ENCODE measurements around the gene KLC4. TPM values are rescaled to one million over a fixed set of nuclear protein-coding genes. Genes with fewer than 3 reads are reported as not detected.

The KLC4 gene
- total and polyA plus RNA-seq, 9 of the 15 experiments (the other 6 are each of a cell fraction or from before 2014, with no cell fraction given) = 1.7 to 16.2 (median 7.7) TPM

DNA sequence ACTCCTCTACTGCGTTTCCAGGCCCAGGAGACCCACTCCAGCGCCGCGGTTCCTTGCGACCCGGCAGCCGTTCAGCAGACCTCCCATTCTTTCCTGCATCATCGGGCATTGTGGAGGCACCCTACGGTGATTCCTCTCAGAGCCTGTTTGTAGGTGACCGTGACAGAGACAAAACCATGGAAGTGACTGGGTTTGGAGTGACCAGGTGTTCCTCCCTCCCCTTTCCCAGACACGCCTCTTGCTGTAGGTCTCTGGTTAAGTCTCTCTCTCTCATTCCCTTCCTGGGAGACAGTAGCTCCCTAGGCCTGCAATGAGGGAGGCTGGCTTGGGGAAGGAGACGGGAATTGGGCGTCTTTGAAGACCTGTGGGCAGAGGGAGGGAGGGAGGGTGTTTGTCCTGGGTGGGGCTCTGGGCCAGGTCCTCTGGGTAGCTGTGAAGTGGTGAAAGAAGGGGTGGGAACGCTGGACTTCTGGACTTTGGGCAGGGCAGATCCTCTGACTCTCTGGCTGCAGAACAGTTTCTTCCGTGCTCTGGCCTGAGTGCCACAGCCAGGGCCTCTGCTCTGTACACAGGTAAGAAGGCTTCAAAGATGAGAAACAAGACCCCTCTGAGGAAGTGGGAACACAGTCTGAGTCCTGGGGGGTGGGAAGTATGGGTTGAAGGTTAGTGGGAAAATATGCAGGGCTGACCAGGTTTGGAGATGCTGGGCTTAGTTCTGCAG lies 763 bp downstream of the KLC4 start (continued):
- TF ChIP-seq, protein P1, sequence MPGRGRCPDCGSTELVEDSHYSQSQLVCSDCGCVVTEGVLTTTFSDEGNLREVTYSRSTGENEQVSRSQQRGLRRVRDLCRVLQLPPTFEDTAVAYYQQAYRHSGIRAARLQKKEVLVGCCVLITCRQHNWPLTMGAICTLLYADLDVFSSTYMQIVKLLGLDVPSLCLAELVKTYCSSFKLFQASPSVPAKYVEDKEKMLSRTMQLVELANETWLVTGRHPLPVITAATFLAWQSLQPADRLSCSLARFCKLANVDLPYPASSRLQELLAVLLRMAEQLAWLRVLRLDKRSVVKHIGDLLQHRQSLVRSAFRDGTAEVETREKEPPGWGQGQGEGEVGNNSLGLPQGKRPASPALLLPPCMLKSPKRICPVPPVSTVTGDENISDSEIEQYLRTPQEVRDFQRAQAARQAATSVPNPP (IDR thresholded peaks at IDR 0.05; ENCODE audit: borderline replicate concordance, insufficient read depth, insufficient read length) = no peak
- TF ChIP-seq BRF1 (IDR thresholded peaks at IDR 0.05; ENCODE audit: borderline replicate concordance, extremely low read depth, insufficient read length) = no peak
- TF ChIP-seq KLF13 (tag; IDR thresholded peaks at IDR 0.05; ENCODE audit: borderline replicate concordance, low read depth) = no peak
- no peak for TF ChIP-seq TAF7 (tag; IDR thresholded peaks at IDR 0.05)
- no peak for TF ChIP-seq ATF1 (CRISPR knock-in tag; IDR thresholded peaks at IDR 0.05)
- TF ChIP-seq ATF1 (tag; IDR thresholded peaks at IDR 0.05) = no peak
- no peak for TF ChIP-seq ZNF408 (CRISPR knock-in tag; IDR thresholded peaks at IDR 0.05; ENCODE audit: low read depth)
- no peak for TF ChIP-seq ZNF263 (CRISPR knock-in tag; IDR thresholded peaks at IDR 0.05; ENCODE audit: borderline replicate concordance)
- TF ChIP-seq, protein P2, sequence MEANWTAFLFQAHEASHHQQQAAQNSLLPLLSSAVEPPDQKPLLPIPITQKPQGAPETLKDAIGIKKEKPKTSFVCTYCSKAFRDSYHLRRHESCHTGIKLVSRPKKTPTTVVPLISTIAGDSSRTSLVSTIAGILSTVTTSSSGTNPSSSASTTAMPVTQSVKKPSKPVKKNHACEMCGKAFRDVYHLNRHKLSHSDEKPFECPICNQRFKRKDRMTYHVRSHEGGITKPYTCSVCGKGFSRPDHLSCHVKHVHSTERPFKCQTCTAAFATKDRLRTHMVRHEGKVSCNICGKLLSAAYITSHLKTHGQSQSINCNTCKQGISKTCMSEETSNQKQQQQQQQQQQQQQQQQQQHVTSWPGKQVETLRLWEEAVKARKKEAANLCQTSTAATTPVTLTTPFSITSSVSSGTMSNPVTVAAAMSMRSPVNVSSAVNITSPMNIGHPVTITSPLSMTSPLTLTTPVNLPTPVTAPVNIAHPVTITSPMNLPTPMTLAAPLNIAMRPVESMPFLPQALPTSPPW (CRISPR knock-in tag; IDR thresholded peaks at IDR 0.05) = peak; percentile 20; the same call in 1 of the 2 replicates
- TF ChIP-seq HDAC3 (IDR thresholded peaks at IDR 0.05; ENCODE audit: borderline replicate concordance, partially characterized antibody) = no peak
- TF ChIP-seq ZNF282 (CRISPR knock-in tag; IDR thresholded peaks at IDR 0.05) = no peak
- TF ChIP-seq, protein P3, sequence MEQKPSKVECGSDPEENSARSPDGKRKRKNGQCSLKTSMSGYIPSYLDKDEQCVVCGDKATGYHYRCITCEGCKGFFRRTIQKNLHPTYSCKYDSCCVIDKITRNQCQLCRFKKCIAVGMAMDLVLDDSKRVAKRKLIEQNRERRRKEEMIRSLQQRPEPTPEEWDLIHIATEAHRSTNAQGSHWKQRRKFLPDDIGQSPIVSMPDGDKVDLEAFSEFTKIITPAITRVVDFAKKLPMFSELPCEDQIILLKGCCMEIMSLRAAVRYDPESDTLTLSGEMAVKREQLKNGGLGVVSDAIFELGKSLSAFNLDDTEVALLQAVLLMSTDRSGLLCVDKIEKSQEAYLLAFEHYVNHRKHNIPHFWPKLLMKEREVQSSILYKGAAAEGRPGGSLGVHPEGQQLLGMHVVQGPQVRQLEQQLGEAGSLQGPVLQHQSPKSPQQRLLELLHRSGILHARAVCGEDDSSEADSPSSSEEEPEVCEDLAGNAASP (IDR thresholded peaks at IDR 0.05) = no peak
- no peak for TF ChIP-seq PHF21A (IDR thresholded peaks at IDR 0.05; ENCODE audit: borderline replicate concordance, low read depth)
- peak; percentile 10 for TF ChIP-seq NEUROD1 (IDR thresholded peaks at IDR 0.05; ENCODE audit: borderline replicate concordance, low read depth, low read length, partially characterized antibody)
- no peak for TF ChIP-seq JUN (IDR thresholded peaks at IDR 0.05; ENCODE audit: borderline replicate concordance, low read depth, low read length)
- TF ChIP-seq JUN (CRISPR knock-in tag; IDR thresholded peaks at IDR 0.05; ENCODE audit: borderline replicate concordance) = no peak
- TF ChIP-seq GTF2B (IDR thresholded peaks at IDR 0.05; ENCODE audit: extremely low read depth, insufficient read length) = no peak
- no peak for TF ChIP-seq ZNF197 (CRISPR knock-in tag; IDR thresholded peaks at IDR 0.05; ENCODE audit: low read depth)
- TF ChIP-seq DEAF1 (CRISPR knock-in tag; IDR thresholded peaks at IDR 0.05) = no peak
- TF ChIP-seq ZNF512 (tag; IDR thresholded peaks at IDR 0.05) = no peak
